ENCODE data around the gene TMX2.
A peak's percentile ranks its signal among the peaks of the same experiment; 100 is the strongest.

- TF ChIP-seq EZH2 (IDR thresholded peaks at IDR 0.05), result no peak
- TF ChIP-seq POLR2AphosphoS5 (IDR thresholded peaks at IDR 0.05; ENCODE audit: borderline replicate concordance, low read depth, low read length), result peak; percentile 93
Measured at GRCh38 chr11:57761301-57762234, 49.2 kb downstream of the TMX2 start, which contains the start of gene CTNND1.
